GM12873 (cell line): Measurements from ENCODE around the gene KLF16.

Experiments used
- CTCF ChIP-seq: IDR thresholded peaks from 2 replicates; pipeline ENCODE4 v1.5.1; 2012; ENCODE audit warnings: low read depth, mild to moderate bottlenecking, moderate library complexity, low read length, control low read depth; ENCODE audit not compliant: insufficient read depth; ENCODE audit errors: missing control alignments

Gene KLF16

GRCh38 chr19:1856698-1857603 is 6.4 kb downstream of the KLF16 start:
- no peak for TF ChIP-seq CTCF

GRCh38 chr19:1856345-1856697 is 7.1 kb downstream of the KLF16 start:
- no peak for TF ChIP-seq CTCF

GRCh38 chr19:1855828-1856255 is 7.5 kb downstream of the KLF16 start:
- TF ChIP-seq CTCF = no peak

GRCh38 chr19:1855040-1855827 is 8.1 kb downstream of the KLF16 start:
- no peak for TF ChIP-seq CTCF

- TF ChIP-seq CTCF = no peak
Observed at GRCh38 chr19:1854542-1855039, 8.8 kb downstream of the KLF16 start.

GRCh38 chr19:1854039-1854541 is 9.3 kb downstream of the KLF16 start:
- no peak for TF ChIP-seq CTCF
